IMR-90 (cell line): ENCODE results near the gene NBEA. TPM values are rescaled to one million over a fixed set of nuclear protein-coding genes. Genes with fewer than 3 reads are reported as not detected.
"Not testable (repeated sequence)": the region's sequence is repeated elsewhere in the genome, so short reads cannot be mapped to it uniquely, and the experiment has no call there.

Experiments used
- ATAC-seq: fragments of 200-7000 bp; cut with Tn5 transposase; 2 replicates; pipeline ENCODE4 v1.9.1; 2020; ENCODE audit warnings: low read depth, mild to moderate bottlenecking, moderate library complexity
- BruUV-seq: library from RNA; stranded (reverse); fragments of 400-500 nt; replicated peaks from 2 replicates; lab custom pipeline; 2021; lab: Mats Ljungman, UMichigan
- CTCF ChIA-PET: fragments of 300-600 bp; formaldehyde crosslinking; extraction: SDS; loops from one replicate; lab custom pipeline; 2021; ENCODE audit warnings: antibody characterized with exemption; lab: Yijun Ruan, JAX
- POLR2A ChIA-PET: fragments of 300-600 bp; sonication (Branson Sonifier 250); formaldehyde crosslinking; loops from one replicate; lab custom pipeline; 2022; ENCODE audit warnings: antibody characterized with exemption; ENCODE audit not compliant: unreplicated experiment; lab: Charles Lee
- DNase-seq: peaks from one replicate; pipeline ENCODE4 v3.0.0; 2013
- H2AFZ ChIP-seq: replicated peaks from 2 replicates; pipeline ENCODE3; 2013; ENCODE audit warnings: low read length, mild to moderate bottlenecking; ENCODE audit not compliant: poor library complexity
- H2AK5ac ChIP-seq: 2 replicates; pipeline ENCODE4 v1.6.1; 2013; ENCODE audit warnings: low read depth, low read length, inconsistent platforms
- H2AK9ac ChIP-seq: replicated peaks from 2 replicates; pipeline ENCODE3; 2013; ENCODE audit warnings: mild to moderate bottlenecking, low read depth, low read length, moderate library complexity; ENCODE audit not compliant: poor library complexity
- H2BK120ac ChIP-seq: 2 replicates; pipeline ENCODE4 v1.6.1; 2013; ENCODE audit warnings: low read depth, low read length, inconsistent platforms
- H2BK15ac ChIP-seq: 3 replicates; pipeline ENCODE4 v1.6.1; 2013; ENCODE audit warnings: low read depth, low read length, inconsistent platforms
- H2BK20ac ChIP-seq: 2 replicates; pipeline ENCODE4 v1.6.1; 2013; ENCODE audit warnings: low read depth, mild to moderate bottlenecking, inconsistent platforms, low read length, moderate library complexity
- H2BK5ac ChIP-seq: 2 replicates; pipeline ENCODE4 v1.6.1; 2013; ENCODE audit warnings: mild to moderate bottlenecking, low read depth, low read length, inconsistent platforms; ENCODE audit not compliant: poor library complexity, severe bottlenecking
- H3K14ac ChIP-seq: replicated peaks from 2 replicates; pipeline ENCODE4 v1.6.1; 2013; ENCODE audit warnings: low read depth, low read length, inconsistent platforms
- H3K18ac ChIP-seq: 2 replicates; pipeline ENCODE4 v1.6.1; 2013; ENCODE audit warnings: low read depth, low read length, control low read depth
- H3K23ac ChIP-seq: 2 replicates; pipeline ENCODE4 v1.6.1; 2013; ENCODE audit warnings: low read depth, low read length, inconsistent platforms
- H3K27ac ChIP-seq: 2 replicates; pipeline ENCODE4 v1.5.1; 2013; ENCODE audit warnings: mild to moderate bottlenecking, control low read depth, low read length; ENCODE audit not compliant: insufficient read depth
- H3K27me3 ChIP-seq: 2 replicates; pipeline ENCODE4 v1.6.1; 2013; ENCODE audit warnings: low read length; ENCODE audit not compliant: control insufficient read depth, insufficient read depth
- H3K36me3 ChIP-seq: 2 replicates; pipeline ENCODE4 v1.6.1; 2013; ENCODE audit warnings: low read length, mixed read lengths; ENCODE audit not compliant: control insufficient read depth, insufficient read depth
- H3K4ac ChIP-seq: 2 replicates; pipeline ENCODE4 v1.6.1; 2013; ENCODE audit warnings: low read depth, low read length, inconsistent platforms
- H3K4me1 ChIP-seq: 2 replicates; pipeline ENCODE4 v1.6.1; 2013; ENCODE audit warnings: low read length, mixed read lengths; ENCODE audit not compliant: control insufficient read depth, insufficient read depth
- H3K4me2 ChIP-seq: 2 replicates; pipeline ENCODE4 v1.6.1; 2013; ENCODE audit warnings: low read depth, mild to moderate bottlenecking, control low read depth, low read length, moderate library complexity
- H3K4me3 ChIP-seq: 2 replicates; pipeline ENCODE4 v1.5.1; 2013; ENCODE audit warnings: low read depth, mild to moderate bottlenecking, control low read depth, low read length, moderate library complexity; ENCODE audit not compliant: insufficient read depth
- H3K56ac ChIP-seq: 2 replicates; pipeline ENCODE4 v1.6.1; 2013; ENCODE audit warnings: low read length, inconsistent platforms; ENCODE audit not compliant: insufficient read depth; ENCODE audit errors: extremely low read depth
- H3K79me1 ChIP-seq, 2 experiments: 2 replicates each; pipeline ENCODE4 v1.6.1; 2013; ENCODE audit warnings: low read length in 2 of 2, inconsistent platforms in 1 of 2, low read depth in 1 of 2
- H3K9ac ChIP-seq: 2 replicates; pipeline ENCODE4 v1.6.1; 2013; ENCODE audit warnings: low read depth, low read length, control low read depth
- H3K9me1 ChIP-seq: 2 replicates; pipeline ENCODE4 v1.6.1; 2013; ENCODE audit warnings: low read length, inconsistent platforms; ENCODE audit not compliant: insufficient read depth
- H3K9me3 ChIP-seq: 2 replicates; pipeline ENCODE4 v1.6.1; 2013; ENCODE audit warnings: low read length; ENCODE audit not compliant: control insufficient read depth, insufficient read depth
- H4K20me1 ChIP-seq: 2 replicates; pipeline ENCODE4 v1.6.1; 2013; ENCODE audit warnings: low read length, inconsistent platforms; ENCODE audit not compliant: insufficient read depth
- H4K5ac ChIP-seq: 2 replicates; pipeline ENCODE4 v1.6.1; 2013; ENCODE audit warnings: mild to moderate bottlenecking, low read depth, low read length, control low read depth
- H4K8ac ChIP-seq, 2 experiments: 2 replicates each; pipeline ENCODE4 v1.6.1; 2013; ENCODE audit warnings: low read depth in 2 of 2, low read length in 2 of 2, control low read depth in 1 of 2, inconsistent platforms in 1 of 2
- H4K91ac ChIP-seq: 2 replicates; pipeline ENCODE4 v1.6.1; 2013; ENCODE audit warnings: low read depth, low read length, inconsistent platforms; ENCODE audit not compliant: insufficient read depth
- CEBPB ChIP-seq: IDR thresholded peaks from 2 replicates; pipeline ENCODE4 v1.6.1; 2012; ENCODE audit warnings: low read depth, low read length, improper control_type of control experiment
- CHD1 ChIP-seq: IDR thresholded peaks from 2 replicates; pipeline ENCODE4 v1.6.1; 2012; ENCODE audit warnings: low read depth, low read length, improper control_type of control experiment
- ELK1 ChIP-seq: fragments of 150-350 bp; IDR thresholded peaks from 2 replicates; pipeline ENCODE4 v1.6.1; 2016; ENCODE audit warnings: low read depth, mild to moderate bottlenecking, low read length, moderate library complexity, borderline replicate concordance
- FOS ChIP-seq: fragments of 150-350 bp; IDR thresholded peaks from 2 replicates; pipeline ENCODE4 v1.6.1; 2016; ENCODE audit warnings: low read depth, low read length
- MXI1 ChIP-seq: IDR thresholded peaks from 2 replicates; pipeline ENCODE4 v1.6.1; 2012; ENCODE audit warnings: low read depth, mild to moderate bottlenecking, low read length, moderate library complexity, borderline replicate concordance
- POLR2A ChIP-seq: IDR thresholded peaks from 2 replicates; pipeline ENCODE4 v1.6.1; 2012; ENCODE audit warnings: mild to moderate bottlenecking, low read depth, low read length
- WGBS, 2 experiments: methylation state at CpG; one replicate each; pipeline versions ENCODE4 v1.1.5 to v1.1.7; 2013; ENCODE audit warnings: missing lambda C conversion rate in 2 of 2; ENCODE audit not compliant: insufficient read length in 1 of 2; ENCODE audit errors: extremely low coverage in 2 of 2; 5-methylcytosine and 5-hydroxymethylcytosine counted together
- dilution Hi-C: fragments of 300-500 bp; cut with HindIII; formaldehyde crosslinking; loops from one replicate; pipeline ENCODE4 v1.14.3; 2018; ENCODE audit warnings: low sequenced_read_pairs; ENCODE audit not compliant: unreplicated experiment
- in situ Hi-C: fragments of 300-500 bp; cut with MboI; formaldehyde crosslinking; loops from 3 replicates; pipeline ENCODE4 v1.14.3; 2019; ENCODE audit warnings: low sequenced_read_pairs, inconsistent platforms, mixed read lengths
- intact Hi-C: fragments of 100-400 bp; cut with micrococcal nuclease; formaldehyde crosslinking; loops from 2 replicates; pipeline ENCODE4 v1.10.0; 2022
- polyA plus RNA-seq, 3 experiments: library from polyadenylated mRNA; depleted of rRNA; stranded (reverse); fragments of >200 nt; gene quantifications; 2 replicates each; pipeline ENCODE4 v1.2.3, GENCODE V29; 2012; ENCODE audit warnings: low replicate concordance in 1 of 3
- total RNA-seq: library from RNA; depleted of rRNA; stranded (reverse); fragments of >200 nt; gene quantifications from 2 replicates; pipeline ENCODE4 v1.2.3, GENCODE V29; 2012

NBEA gene
- total and polyA plus RNA-seq, 2 of the 4 experiments (the other 2 are of a cell fraction), result 0.82 to 2.2 TPM

- no peak for TF ChIP-seq ELK1
- no peak for TF ChIP-seq CHD1
These were observed 450.7 kb downstream of the NBEA start (continued) for GRCh38 chr13:35392768-35393167.

- H4K20me1 ChIP-seq, result no peaks in the 10 kb centered on the region
- WGBS, 2 experiments, result no CpG with 5 or more reads among the region's 2 CpGs
- no peaks in the 10 kb centered on the region for H3K79me1 ChIP-seq
- H3K56ac ChIP-seq, result no peak overlapping the region
- dilution Hi-C loops, result no loop called here
- no peak overlapping the region for H3K14ac ChIP-seq
- no peaks in the 10 kb centered on the region for H3K9me1 ChIP-seq
- no peak overlapping the region for H2BK120ac ChIP-seq
- BruUV-seq, result no TSS peak
- H3K9me3 ChIP-seq, result peaks cover 2% of the 10 kb centered on the region; the same call in 1 of the 2 replicates
- H3K4ac ChIP-seq, result no peak overlapping the region
- no peak overlapping the region for H3K23ac ChIP-seq
- TF ChIP-seq POLR2A (no peak), CEBPB (no peak), FOS (no peak), MXI1 (no peak), CHD1 (no peak)
- POLR2A ChIA-PET, result no interaction called here
- no peak overlapping the region for H2AFZ ChIP-seq
- no peak overlapping the region for H2BK5ac ChIP-seq
- H3K4me3 ChIP-seq, result no peak overlapping the region
- no peaks in the 10 kb centered on the region for H3K27me3 ChIP-seq
- no peak overlapping the region for H2BK20ac ChIP-seq
- CTCF ChIA-PET, result interaction anchor here (0.7 kb wide), 1 partner anchor 802 kb away, joined by 3 read pairs; no protein-coding TSS in a partner anchor
- no peak for ATAC-seq
- H3K27ac ChIP-seq, result no peak overlapping the region
- in situ Hi-C loops, result no loop called here
- no peak overlapping the region for H3K18ac ChIP-seq
- H3K4me2 ChIP-seq, result no peak overlapping the region
- H4K91ac ChIP-seq, result no peak overlapping the region
- no peak overlapping the region for H4K5ac ChIP-seq
- H3K4me1 ChIP-seq, result no peaks in the 10 kb centered on the region
- H3K9ac ChIP-seq, result no peak overlapping the region
- no peaks in the 10 kb centered on the region for H3K36me3 ChIP-seq
- H2AK9ac ChIP-seq, result no peak overlapping the region
- intact Hi-C loops, result no loop called here
- no peak overlapping the region for H4K8ac ChIP-seq
- H2BK15ac ChIP-seq, result no peak overlapping the region
- H2AK5ac ChIP-seq, result no peak overlapping the region
- no peak for DNase-seq
These were observed 451.8 kb downstream of the NBEA start for GRCh38 chr13:35393886-35394285.

GRCh38 chr13:35408285-35408684 lies 466.2 kb downstream of the NBEA start:
- H2BK20ac ChIP-seq, H4K91ac ChIP-seq, BruUV-seq, H3K9me3 ChIP-seq, POLR2A ChIA-PET, H2BK5ac ChIP-seq, H3K79me1 ChIP-seq, H3K9me1 ChIP-seq, H3K27ac ChIP-seq, in situ Hi-C loops, DNase-seq, H4K20me1 ChIP-seq, H3K56ac ChIP-seq, intact Hi-C loops, H3K14ac ChIP-seq, CTCF ChIA-PET, H3K4me3 ChIP-seq, H3K18ac ChIP-seq, dilution Hi-C loops, H3K36me3 ChIP-seq, H3K4me1 ChIP-seq, H4K5ac ChIP-seq, H3K4me2 ChIP-seq, ATAC-seq, H3K9ac ChIP-seq, H2AFZ ChIP-seq, H2AK9ac ChIP-seq, H2AK5ac ChIP-seq, H2BK120ac ChIP-seq, H3K27me3 ChIP-seq, H4K8ac ChIP-seq, H3K23ac ChIP-seq, H3K4ac ChIP-seq, H2BK15ac ChIP-seq: not testable (repeated sequence)
- WGBS, 2 experiments, result no CpG with 5 or more reads among the region's 2 CpGs
